Esophagus muscularis mucosa (tissue), 3 donors: ENCODE measurements around the gene PTPRT.

Experiments used
- POLR2A ChIP-seq: fragments of 450-650 bp; IDR thresholded peaks from one replicate; pipeline ENCODE4 v1.6.1; 2017; ENCODE audit warnings: antibody characterized with exemption, moderate library complexity, mild to moderate bottlenecking, low read depth
- TF ChIP-seq, protein P1 (sequence below), 3 experiments: fragments of 200-600 bp in 2 of 3; fragments of 450-650 bp in 1 of 3; sonication (generic) in 2 of 3; IDR thresholded peaks; one replicate each; pipeline ENCODE4 v1.5.1; 2017 to 2019; ENCODE audit warnings: antibody characterized with exemption in 3 of 3, mild to moderate bottlenecking in 2 of 3, moderate library complexity in 1 of 3

DNA sequence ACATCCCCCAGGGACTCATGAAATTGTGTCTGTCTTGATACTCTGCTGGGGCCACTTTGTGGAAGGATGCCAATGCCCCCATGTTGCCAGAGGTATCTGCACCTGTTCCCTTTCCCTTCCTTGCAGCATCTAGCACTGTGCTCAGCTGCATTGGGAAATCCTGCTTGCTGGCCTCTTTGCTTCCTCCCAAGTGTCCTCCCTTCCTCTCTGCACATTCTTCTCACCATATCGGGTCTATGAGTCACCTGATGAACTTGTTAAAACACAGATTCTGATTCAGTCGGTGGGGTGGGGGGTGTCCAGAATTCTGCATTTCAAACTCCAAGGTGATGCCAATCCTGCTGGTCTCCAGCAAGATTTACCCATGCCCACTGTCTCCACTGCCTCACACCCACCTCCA is 467.8 kb downstream of the PTPRT start:
- TF ChIP-seq, protein P1, sequence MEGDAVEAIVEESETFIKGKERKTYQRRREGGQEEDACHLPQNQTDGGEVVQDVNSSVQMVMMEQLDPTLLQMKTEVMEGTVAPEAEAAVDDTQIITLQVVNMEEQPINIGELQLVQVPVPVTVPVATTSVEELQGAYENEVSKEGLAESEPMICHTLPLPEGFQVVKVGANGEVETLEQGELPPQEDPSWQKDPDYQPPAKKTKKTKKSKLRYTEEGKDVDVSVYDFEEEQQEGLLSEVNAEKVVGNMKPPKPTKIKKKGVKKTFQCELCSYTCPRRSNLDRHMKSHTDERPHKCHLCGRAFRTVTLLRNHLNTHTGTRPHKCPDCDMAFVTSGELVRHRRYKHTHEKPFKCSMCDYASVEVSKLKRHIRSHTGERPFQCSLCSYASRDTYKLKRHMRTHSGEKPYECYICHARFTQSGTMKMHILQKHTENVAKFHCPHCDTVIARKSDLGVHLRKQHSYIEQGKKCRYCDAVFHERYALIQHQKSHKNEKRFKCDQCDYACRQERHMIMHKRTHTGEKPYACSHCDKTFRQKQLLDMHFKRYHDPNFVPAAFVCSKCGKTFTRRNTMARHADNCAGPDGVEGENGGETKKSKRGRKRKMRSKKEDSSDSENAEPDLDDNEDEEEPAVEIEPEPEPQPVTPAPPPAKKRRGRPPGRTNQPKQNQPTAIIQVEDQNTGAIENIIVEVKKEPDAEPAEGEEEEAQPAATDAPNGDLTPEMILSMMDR (IDR thresholded peaks at IDR 0.05): no peak
- no peak for TF ChIP-seq POLR2A
